Activated B cell treated with CpG ODN at 0.5 μM for 24 hours (primary cell): ENCODE data around the gene OGFOD3. TPM values are rescaled to one million over a fixed set of nuclear protein-coding genes. Genes with fewer than 3 reads are reported as not detected.
"Not testable (repeated sequence)": the region's sequence is repeated elsewhere in the genome, so short reads cannot be mapped to it uniquely, and the experiment has no call there.

Experiments used
- ATAC-seq: fragments of 200-7000 bp; cut with Tn5 transposase; one replicate; pipeline ENCODE4 v1.10.0; 2021; ENCODE audit warnings: low read depth, mild to moderate bottlenecking, moderate library complexity
- CTCF ChIA-PET: fragments of 350-600 bp; sonication (Branson Sonifier 250); formaldehyde crosslinking; loops from one replicate; lab custom pipeline; 2021; ENCODE audit warnings: antibody characterized with exemption; lab: Charles Lee
- POLR2A ChIA-PET: fragments of 350-600 bp; sonication (Branson Sonifier 250); formaldehyde crosslinking; loops from one replicate; lab custom pipeline; 2021; ENCODE audit warnings: antibody characterized with exemption; lab: Charles Lee
- DNase-seq: peaks from one replicate; pipeline ENCODE4 v3.0.0; 2022
- H3K27ac Mint-ChIP-seq: one replicate; pipeline ENCODE4 v1.8.0; 2020; ENCODE audit warnings: mixed read lengths
- H3K27me3 Mint-ChIP-seq: one replicate; pipeline ENCODE4 v1.8.0; 2021; ENCODE audit warnings: mixed read lengths
- H3K36me3 Mint-ChIP-seq: one replicate; pipeline ENCODE4 v1.8.0; 2021; ENCODE audit warnings: low read depth, mixed read lengths
- H3K4me1 Mint-ChIP-seq: one replicate; pipeline ENCODE4 v1.8.0; 2021; ENCODE audit warnings: mixed read lengths
- H3K4me3 Mint-ChIP-seq: one replicate; pipeline ENCODE4 v1.8.0; 2020; ENCODE audit warnings: mild to moderate bottlenecking, mixed read lengths
- H3K9me3 Mint-ChIP-seq: one replicate; pipeline ENCODE4 v1.8.0; 2020; ENCODE audit warnings: mixed read lengths
- CTCF ChIP-seq: fragments of 200-600 bp; IDR thresholded peaks from one replicate; pipeline ENCODE4 v1.8.0; 2022; ENCODE audit warnings: antibody characterized with exemption, mild to moderate bottlenecking
- intact Hi-C: fragments of 100-400 bp; cut with micrococcal nuclease; formaldehyde crosslinking; loops from one replicate; pipeline ENCODE4 v1.15.1; 2024
- total RNA-seq: library from RNA; stranded (reverse); gene quantifications from 2 replicates; pipeline ENCODE4 v1.2.3, GENCODE V29; 2022

OGFOD3 gene
- total RNA-seq, 1 donor from 2014 or later, result 35.0 TPM

- intact Hi-C loops, result no loop called here
- Mint-ChIP-seq H3K27me3 (peaks cover 18% of the 10 kb centered on the region), H3K9me3 (no peaks in the 10 kb centered on the region), H3K4me3 (no peak overlapping the region), H3K27ac (no peak overlapping the region), H3K4me1 (peaks cover 9% of the 10 kb centered on the region), H3K36me3 (no peaks in the 10 kb centered on the region)
- TF ChIP-seq CTCF, result no peak
- no peak for ATAC-seq
- DNase-seq, result no peak
- POLR2A ChIA-PET, result no interaction called here
- CTCF ChIA-PET, result interaction anchor here (1.1 to 4.2 kb wide), 4 partner anchors 47 to 205 kb away, joined by 3 to 30 read pairs (median 4); no protein-coding TSS in a partner anchor
Measured at GRCh38 chr17:82349287-82349701, 69.1 kb downstream of the OGFOD3 start.

- CTCF ChIA-PET, result interaction anchor here (1.2 kb wide), 1 partner anchor 65 kb away, joined by 3 read pairs; no protein-coding TSS in a partner anchor
- Mint-ChIP-seq H3K27me3 (peaks cover 18% of the 10 kb centered on the region), H3K4me3 (no peak overlapping the region), H3K9me3 (no peaks in the 10 kb centered on the region), H3K36me3 (no peaks in the 10 kb centered on the region), H3K4me1 (peaks cover 9% of the 10 kb centered on the region), H3K27ac (no peak overlapping the region)
- TF ChIP-seq CTCF, result no peak
- POLR2A ChIA-PET, result no interaction called here
- ATAC-seq, result no peak
- intact Hi-C loops, result no loop called here
- no peak for DNase-seq
Measured at GRCh38 chr17:82348866-82349265, 69.5 kb downstream of the OGFOD3 start.

- TF ChIP-seq CTCF, result no peak
- Mint-ChIP-seq H3K9me3 (no peaks in the 10 kb centered on the region), H3K27ac (no peak overlapping the region), H3K36me3 (no peaks in the 10 kb centered on the region), H3K4me1 (peaks cover 9% of the 10 kb centered on the region), H3K4me3 (no peak overlapping the region), H3K27me3 (peaks cover 19% of the 10 kb centered on the region)
- ATAC-seq (no peak), DNase-seq (no peak)
- POLR2A ChIA-PET, result no interaction called here
- CTCF ChIA-PET, result interaction anchor here (1.2 kb wide), 1 partner anchor 66 kb away, joined by 3 read pairs; no protein-coding TSS in a partner anchor
- intact Hi-C loops, result no loop called here
Measured at GRCh38 chr17:82348434-82348833, 70.0 kb downstream of the OGFOD3 start.

GRCh38 chr17:82347994-82348393 lies 70.4 kb downstream of the OGFOD3 start:
- CTCF ChIA-PET, result not testable (repeated sequence)

GRCh38 chr17:82346342-82347300 lies 71.8 kb downstream of the OGFOD3 start:
- DNase-seq, result no peak

More at GRCh38 chr17:82347994-82348393, 70.4 kb downstream of the OGFOD3 start:
- H3K27me3 Mint-ChIP-seq, result peaks cover 17% of the 10 kb centered on the region
- POLR2A ChIA-PET, ATAC-seq, H3K9me3 Mint-ChIP-seq, DNase-seq, H3K4me3 Mint-ChIP-seq, H3K36me3 Mint-ChIP-seq, H3K27ac Mint-ChIP-seq, H3K4me1 Mint-ChIP-seq, intact Hi-C loops: not testable (repeated sequence)

More at GRCh38 chr17:82346342-82347300, 71.8 kb downstream of the OGFOD3 start:
- intact Hi-C loops, result no loop called here
- no peaks in the 10 kb centered on the region for H3K36me3 Mint-ChIP-seq
- no peak for ATAC-seq
- H3K27ac Mint-ChIP-seq, result no peak overlapping the region
- no peak overlapping the region for H3K4me3 Mint-ChIP-seq
- peaks cover 17% of the 10 kb centered on the region for H3K27me3 Mint-ChIP-seq
- peaks cover 4% of the 10 kb centered on the region for H3K4me1 Mint-ChIP-seq
- ChIA-PET CTCF (interaction anchor here (0.9 kb wide), 1 partner anchor 100 kb away, joined by 3 read pairs; no protein-coding TSS in a partner anchor), POLR2A (no interaction called here)
- H3K9me3 Mint-ChIP-seq, result no peaks in the 10 kb centered on the region
- TF ChIP-seq CTCF, result no peak
